Neural progenitor cell (in vitro differentiated cells): ENCODE results near the gene PPP6C.

Source experiments
- EZH2 ChIP-seq: fragments of 200-600 bp; sonication (generic); IDR thresholded peaks from 2 replicates; pipeline ENCODE4 v1.6.1; 2017; ENCODE audit warnings: antibody characterized with exemption, mild to moderate bottlenecking, moderate library complexity
- EZH2phosphoT487 ChIP-seq: fragments of 200-600 bp; sonication (generic); IDR thresholded peaks from 2 replicates; pipeline ENCODE4 v1.6.1; 2017; ENCODE audit warnings: antibody characterized with exemption
- TF ChIP-seq, protein P1 (sequence below): fragments of 200-600 bp; sonication (generic); IDR thresholded peaks from 2 replicates; pipeline ENCODE4 v1.5.1; 2017; ENCODE audit warnings: antibody characterized with exemption, mild to moderate bottlenecking

DNA sequence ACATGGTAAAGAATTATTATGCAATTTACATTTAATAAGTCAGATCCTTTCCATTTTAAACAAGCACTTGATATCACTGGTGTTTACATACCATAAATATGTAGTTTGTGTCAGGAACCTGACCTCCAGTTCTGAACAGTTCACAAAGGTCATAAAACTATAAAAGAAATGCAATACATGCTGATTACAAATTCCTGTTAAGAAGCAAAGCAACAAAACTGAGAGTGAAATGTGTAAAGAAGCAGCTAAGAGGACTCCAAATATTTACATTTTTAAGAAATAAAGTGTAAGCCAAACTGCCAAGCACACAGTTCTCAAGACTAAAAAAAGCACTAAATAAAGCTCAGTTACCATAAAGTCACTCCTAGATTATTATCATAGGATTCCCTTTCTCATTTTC is 28.9 kb downstream of the PPP6C start:
- TF ChIP-seq, protein P1, sequence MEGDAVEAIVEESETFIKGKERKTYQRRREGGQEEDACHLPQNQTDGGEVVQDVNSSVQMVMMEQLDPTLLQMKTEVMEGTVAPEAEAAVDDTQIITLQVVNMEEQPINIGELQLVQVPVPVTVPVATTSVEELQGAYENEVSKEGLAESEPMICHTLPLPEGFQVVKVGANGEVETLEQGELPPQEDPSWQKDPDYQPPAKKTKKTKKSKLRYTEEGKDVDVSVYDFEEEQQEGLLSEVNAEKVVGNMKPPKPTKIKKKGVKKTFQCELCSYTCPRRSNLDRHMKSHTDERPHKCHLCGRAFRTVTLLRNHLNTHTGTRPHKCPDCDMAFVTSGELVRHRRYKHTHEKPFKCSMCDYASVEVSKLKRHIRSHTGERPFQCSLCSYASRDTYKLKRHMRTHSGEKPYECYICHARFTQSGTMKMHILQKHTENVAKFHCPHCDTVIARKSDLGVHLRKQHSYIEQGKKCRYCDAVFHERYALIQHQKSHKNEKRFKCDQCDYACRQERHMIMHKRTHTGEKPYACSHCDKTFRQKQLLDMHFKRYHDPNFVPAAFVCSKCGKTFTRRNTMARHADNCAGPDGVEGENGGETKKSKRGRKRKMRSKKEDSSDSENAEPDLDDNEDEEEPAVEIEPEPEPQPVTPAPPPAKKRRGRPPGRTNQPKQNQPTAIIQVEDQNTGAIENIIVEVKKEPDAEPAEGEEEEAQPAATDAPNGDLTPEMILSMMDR, result no peak
- no peak for TF ChIP-seq EZH2phosphoT487
- TF ChIP-seq EZH2, result no peak
